Esophagus squamous epithelium (tissue), 5 donors: ENCODE measurements around the gene OR51L1. TPM values are rescaled to one million over a fixed set of nuclear protein-coding genes. Genes with fewer than 3 reads are reported as not detected.
"Not testable (repeated sequence)": the region's sequence is repeated elsewhere in the genome, so short reads cannot be mapped to it uniquely, and the experiment has no call there.

ENCODE experiments used
- DNase-seq: peaks from one replicate; lab custom pipeline; 2025; lab: John Stamatoyannopoulos, UW
- H3K27ac ChIP-seq, 4 donors: fragments of 200-600 bp; sonication (generic); one replicate each; pipeline ENCODE4 v1.5.1; 2016 to 2019; ENCODE audit warnings: mild to moderate bottlenecking in 1 of 4
- H3K27me3 ChIP-seq, 4 donors: fragments of 200-600 bp; sonication (generic); 1 replicate in 3 of 4; 2 replicates in 1 of 4; pipeline versions ENCODE4 v1.5.1 to v1.6.0; 2017 to 2021; ENCODE audit warnings: antibody characterized with exemption in 1 of 4
- H3K36me3 ChIP-seq, 3 donors: fragments of 200-600 bp; sonication (generic); one replicate each; pipeline ENCODE4 v1.5.1; 2016 to 2019
- H3K4me1 ChIP-seq, 3 donors: fragments of 200-600 bp; sonication (generic); one replicate each; pipeline ENCODE4 v1.5.1; 2017 to 2019
- H3K4me3 ChIP-seq, 4 donors: fragments of 200-600 bp; sonication (generic); 1 replicate in 3 of 4; 2 replicates in 1 of 4; pipeline ENCODE4 v1.5.1; 2016 to 2019; ENCODE audit warnings: mild to moderate bottlenecking in 2 of 4, moderate library complexity in 1 of 4
- H3K9me3 ChIP-seq, 3 donors: fragments of 200-600 bp; sonication (generic); one replicate each; pipeline ENCODE4 v1.5.1; 2016 to 2019
- POLR2A ChIP-seq, 4 donors: fragments of 450-650 bp; IDR thresholded peaks; one replicate each; pipeline ENCODE4 v1.6.1; 2017; ENCODE audit warnings: antibody characterized with exemption in 4 of 4, mild to moderate bottlenecking in 4 of 4, moderate library complexity in 3 of 4
- WGBS, 2 donors: methylation state at CpG; one replicate each; pipeline ENCODE4 v1.1.5; 2018; 5-methylcytosine and 5-hydroxymethylcytosine counted together
- intact Hi-C: fragments of 100-400 bp; cut with DNase I; formaldehyde crosslinking; loops from one replicate; pipeline ENCODE4 v1.15.0; 2022
- total RNA-seq, 4 donors: library from RNA; depleted of rRNA; stranded (reverse); fragments of >200 nt; gene quantifications; one replicate each; pipeline ENCODE4 v1.1.0, GENCODE V29; 2016
- TF ChIP-seq, protein P1 (sequence below), 6 experiments: fragments of 450-650 bp in 4 of 6; fragments of 200-600 bp in 2 of 6; sonication (generic) in 2 of 6; IDR thresholded peaks; one replicate each; pipeline ENCODE4 v1.5.1; 2016 to 2019; ENCODE audit warnings: antibody characterized with exemption in 6 of 6, mild to moderate bottlenecking in 4 of 6, moderate library complexity in 4 of 6
- donor health status: DM: yes; HTN: yes; CAD: no.

OR51L1 gene, protein sequence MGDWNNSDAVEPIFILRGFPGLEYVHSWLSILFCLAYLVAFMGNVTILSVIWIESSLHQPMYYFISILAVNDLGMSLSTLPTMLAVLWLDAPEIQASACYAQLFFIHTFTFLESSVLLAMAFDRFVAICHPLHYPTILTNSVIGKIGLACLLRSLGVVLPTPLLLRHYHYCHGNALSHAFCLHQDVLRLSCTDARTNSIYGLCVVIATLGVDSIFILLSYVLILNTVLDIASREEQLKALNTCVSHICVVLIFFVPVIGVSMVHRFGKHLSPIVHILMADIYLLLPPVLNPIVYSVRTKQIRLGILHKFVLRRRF
- not detected for total RNA-seq

DNA sequence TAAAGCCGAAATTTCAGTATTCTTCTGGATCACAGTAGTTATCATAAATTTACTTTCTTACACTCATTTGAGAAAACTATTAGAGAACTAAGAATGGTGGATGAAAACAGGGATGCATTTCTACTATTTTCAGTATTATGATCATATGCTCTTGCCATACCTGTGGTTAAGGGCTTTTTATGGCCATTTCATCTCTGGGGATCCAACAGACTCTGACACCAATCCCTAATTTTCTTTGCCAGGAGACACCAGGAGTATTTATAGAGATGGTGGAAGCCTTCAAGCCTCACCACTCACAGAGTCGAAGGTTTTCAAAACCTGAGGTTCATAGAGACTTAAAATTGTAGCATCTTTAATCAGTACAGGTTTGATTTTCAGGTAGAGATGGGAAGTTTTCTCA lies at the start of gene OR51L1:
TSS of gene OR51L1 (plus strand) at position 301 of the 400 bp plus-strand sequence. CDS start 4,132 bp downstream, outside the sequence.
- no peaks in the 10 kb centered on the region for H3K4me1 ChIP-seq
- no peak within 1 kb of the TSS for H3K27ac ChIP-seq
- DNase-seq = no peak
- no peak for TF ChIP-seq POLR2A (IDR thresholded peaks at IDR 0.05)
- TF ChIP-seq, protein P1, sequence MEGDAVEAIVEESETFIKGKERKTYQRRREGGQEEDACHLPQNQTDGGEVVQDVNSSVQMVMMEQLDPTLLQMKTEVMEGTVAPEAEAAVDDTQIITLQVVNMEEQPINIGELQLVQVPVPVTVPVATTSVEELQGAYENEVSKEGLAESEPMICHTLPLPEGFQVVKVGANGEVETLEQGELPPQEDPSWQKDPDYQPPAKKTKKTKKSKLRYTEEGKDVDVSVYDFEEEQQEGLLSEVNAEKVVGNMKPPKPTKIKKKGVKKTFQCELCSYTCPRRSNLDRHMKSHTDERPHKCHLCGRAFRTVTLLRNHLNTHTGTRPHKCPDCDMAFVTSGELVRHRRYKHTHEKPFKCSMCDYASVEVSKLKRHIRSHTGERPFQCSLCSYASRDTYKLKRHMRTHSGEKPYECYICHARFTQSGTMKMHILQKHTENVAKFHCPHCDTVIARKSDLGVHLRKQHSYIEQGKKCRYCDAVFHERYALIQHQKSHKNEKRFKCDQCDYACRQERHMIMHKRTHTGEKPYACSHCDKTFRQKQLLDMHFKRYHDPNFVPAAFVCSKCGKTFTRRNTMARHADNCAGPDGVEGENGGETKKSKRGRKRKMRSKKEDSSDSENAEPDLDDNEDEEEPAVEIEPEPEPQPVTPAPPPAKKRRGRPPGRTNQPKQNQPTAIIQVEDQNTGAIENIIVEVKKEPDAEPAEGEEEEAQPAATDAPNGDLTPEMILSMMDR (IDR thresholded peaks at IDR 0.05) = no peak
- no peaks in the 10 kb centered on the region for H3K9me3 ChIP-seq
- H3K4me3 ChIP-seq = no peak within 1 kb of the TSS
- intact Hi-C loops = no loop called here
- 65 to 78% methylated on average over 1 to 2 of the region's 2 CpGs for WGBS, 2 donors
- no peaks in the 10 kb centered on the region for H3K27me3 ChIP-seq
- H3K36me3 ChIP-seq = no peaks in the 10 kb centered on the region

DNA sequence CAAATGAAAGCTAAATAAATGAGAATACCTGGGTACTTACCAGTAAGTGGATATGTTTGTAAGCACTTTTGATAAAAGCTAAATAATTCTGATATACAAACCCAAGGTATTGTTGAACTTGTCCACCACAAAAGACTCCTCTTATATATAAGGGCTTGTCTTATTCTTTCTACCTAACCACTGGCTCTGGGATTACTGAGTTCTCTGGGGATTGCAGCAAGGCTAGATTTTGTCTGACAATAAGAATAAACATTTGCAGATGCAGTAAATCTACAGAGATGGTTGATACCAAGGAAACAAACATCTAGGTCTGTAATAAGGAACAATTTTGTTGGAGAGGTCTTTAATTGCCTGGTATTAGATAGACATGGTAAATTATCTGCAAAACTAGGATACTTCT lies 47.1 kb upstream of the OR51L1 start, which contains the start of gene OR51A4:
TSS of gene OR51A4 (minus strand) at position 101 of the 400 bp plus-strand sequence. CDS start 505 bp downstream, outside the sequence.
- DNase-seq = no peak
- H3K27me3 ChIP-seq = no peaks in the 10 kb centered on the region
- intact Hi-C loops = no loop called here
- TF ChIP-seq, protein P1 (IDR thresholded peaks at IDR 0.05) = no peak
- no peak for TF ChIP-seq POLR2A (IDR thresholded peaks at IDR 0.05)
- no peak within 1 kb of the TSS for H3K27ac ChIP-seq
- no peaks in the 10 kb centered on the region for H3K36me3 ChIP-seq
- no peak within 1 kb of the TSS for H3K4me3 ChIP-seq
- no peaks in the 10 kb centered on the region for H3K4me1 ChIP-seq
- no peaks in the 10 kb centered on the region for H3K9me3 ChIP-seq

- H3K9me3 ChIP-seq, H3K27ac ChIP-seq, H3K4me1 ChIP-seq, H3K4me3 ChIP-seq, intact Hi-C loops, H3K36me3 ChIP-seq, DNase-seq, H3K27me3 ChIP-seq: not testable (repeated sequence)
- WGBS, 2 donors = 51 to 60% methylated on average over 2 of the region's 2 CpGs
Observed at GRCh38 chr11:4955613-4956012, 39.0 kb upstream of the OR51L1 start, which contains the start of gene OR51A2. OR51A2 (minus strand) TSS chr11:4955713; CDS start chr11:4955713, 0 bp downstream.

- no peaks in the 10 kb centered on the region for H3K4me1 ChIP-seq
- TF ChIP-seq, protein P1 (IDR thresholded peaks at IDR 0.05) = no peak
- TF ChIP-seq POLR2A (IDR thresholded peaks at IDR 0.05) = no peak
- H3K9me3 ChIP-seq = no peaks in the 10 kb centered on the region
- no peaks in the 10 kb centered on the region for H3K27me3 ChIP-seq
- no peaks in the 10 kb centered on the region for H3K36me3 ChIP-seq
- no peak overlapping the region for H3K4me3 ChIP-seq
- WGBS, 2 donors = 75 to 77% methylated on average over 4 of the region's 4 CpGs
- no peak for DNase-seq
- no peak overlapping the region for H3K27ac ChIP-seq
- intact Hi-C loops = no loop called here
Observed at GRCh38 chr11:4957396-4957795, 37.3 kb upstream of the OR51L1 start.

- TF ChIP-seq, protein P1 (IDR thresholded peaks at IDR 0.05) = no peak
- TF ChIP-seq POLR2A (IDR thresholded peaks at IDR 0.05) = no peak
- H3K4me1 ChIP-seq = no peaks in the 10 kb centered on the region
- no peaks in the 10 kb centered on the region for H3K9me3 ChIP-seq
- H3K4me3 ChIP-seq = no peak overlapping the region
- no peaks in the 10 kb centered on the region for H3K36me3 ChIP-seq
- intact Hi-C loops = no loop called here
- WGBS, 2 donors = 70 to 79% methylated on average over 3 of the region's 3 CpGs
- no peaks in the 10 kb centered on the region for H3K27me3 ChIP-seq
- DNase-seq = no peak
- H3K27ac ChIP-seq = no peak overlapping the region
Observed at GRCh38 chr11:4960877-4961276, 33.8 kb upstream of the OR51L1 start.
